OCI-LY1 (cell line): ENCODE measurements around the gene ATP13A2.

Experiments used
- EZH2 ChIP-seq: fragments of 200-600 bp; sonication (generic), shearing (Covaris generic); IDR thresholded peaks from 2 replicates; pipeline ENCODE4 v1.8.0; 2017; ENCODE audit warnings: borderline replicate concordance, mixed run types, mild to moderate bottlenecking, antibody characterized with exemption, low read length, moderate library complexity, mixed read lengths
- TF ChIP-seq, protein P1 (sequence below): fragments of 200-600 bp; sonication (generic), shearing (Covaris generic); IDR thresholded peaks from 2 replicates; pipeline ENCODE4 v1.5.1; 2017; ENCODE audit warnings: mild to moderate bottlenecking, antibody characterized with exemption, low read length, moderate library complexity, mixed read lengths

DNA sequence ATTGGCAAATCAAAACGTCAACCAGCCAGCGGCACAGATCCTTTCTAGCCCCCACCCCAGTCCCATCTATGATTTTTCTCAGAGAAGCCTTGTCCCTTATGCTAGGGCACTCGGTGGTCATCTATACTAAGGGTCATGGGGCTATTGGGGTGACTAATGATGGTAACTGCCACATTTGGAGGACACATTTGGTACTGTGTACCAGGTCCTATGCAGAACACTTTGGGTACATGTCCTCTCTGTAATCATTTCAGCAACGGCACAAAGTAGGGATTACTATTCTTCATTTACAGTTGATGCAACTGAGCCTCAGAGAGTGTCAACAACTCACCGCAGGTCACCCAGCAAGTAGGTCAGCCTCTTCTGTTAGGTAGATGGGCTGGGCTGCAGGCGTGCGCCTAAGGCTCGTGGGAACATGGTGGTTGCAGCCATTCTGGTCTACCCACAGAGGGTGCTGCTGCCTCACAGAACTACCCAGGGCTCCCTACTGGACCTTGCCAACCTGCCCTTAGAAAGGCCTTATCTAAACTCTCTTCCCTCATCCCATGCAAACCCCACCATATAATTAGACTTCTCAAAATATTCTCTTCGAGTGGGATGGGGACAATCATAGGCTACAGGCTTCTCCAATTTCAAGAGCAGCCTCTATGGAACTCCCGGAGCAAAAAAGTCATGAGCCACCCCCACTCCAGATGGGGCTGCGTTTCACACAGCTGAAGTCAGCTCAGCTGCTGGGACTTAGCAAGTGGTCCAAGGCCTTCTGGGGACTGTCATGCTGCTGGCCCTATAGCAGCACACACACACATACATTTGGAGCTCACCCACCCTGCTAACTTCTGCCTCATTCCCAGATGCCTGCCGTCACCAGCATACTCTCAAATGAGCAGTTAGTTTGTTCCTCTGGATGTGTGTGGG is 47.9 kb upstream of the ATP13A2 start:
- TF ChIP-seq, protein P1, sequence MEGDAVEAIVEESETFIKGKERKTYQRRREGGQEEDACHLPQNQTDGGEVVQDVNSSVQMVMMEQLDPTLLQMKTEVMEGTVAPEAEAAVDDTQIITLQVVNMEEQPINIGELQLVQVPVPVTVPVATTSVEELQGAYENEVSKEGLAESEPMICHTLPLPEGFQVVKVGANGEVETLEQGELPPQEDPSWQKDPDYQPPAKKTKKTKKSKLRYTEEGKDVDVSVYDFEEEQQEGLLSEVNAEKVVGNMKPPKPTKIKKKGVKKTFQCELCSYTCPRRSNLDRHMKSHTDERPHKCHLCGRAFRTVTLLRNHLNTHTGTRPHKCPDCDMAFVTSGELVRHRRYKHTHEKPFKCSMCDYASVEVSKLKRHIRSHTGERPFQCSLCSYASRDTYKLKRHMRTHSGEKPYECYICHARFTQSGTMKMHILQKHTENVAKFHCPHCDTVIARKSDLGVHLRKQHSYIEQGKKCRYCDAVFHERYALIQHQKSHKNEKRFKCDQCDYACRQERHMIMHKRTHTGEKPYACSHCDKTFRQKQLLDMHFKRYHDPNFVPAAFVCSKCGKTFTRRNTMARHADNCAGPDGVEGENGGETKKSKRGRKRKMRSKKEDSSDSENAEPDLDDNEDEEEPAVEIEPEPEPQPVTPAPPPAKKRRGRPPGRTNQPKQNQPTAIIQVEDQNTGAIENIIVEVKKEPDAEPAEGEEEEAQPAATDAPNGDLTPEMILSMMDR, result peak; percentile 75
- no peak for TF ChIP-seq EZH2
